ENCODE measurements around the gene MAPK11. TPM values are rescaled to one million over a fixed set of nuclear protein-coding genes. Genes with fewer than 3 reads are reported as not detected.

The MAPK11 gene
- total and polyA plus RNA-seq, 9 of the 15 experiments (the other 6 are each of a cell fraction or from before 2014, with no cell fraction given) = 0.06 to 14.6 (median 5.3) TPM

- TF ChIP-seq ZNF282 (CRISPR knock-in tag; IDR thresholded peaks at IDR 0.05) = no peak
- TF ChIP-seq SMARCA5 (IDR thresholded peaks at IDR 0.05) = no peak
- TF ChIP-seq GATA2 (CRISPR knock-in tag; IDR thresholded peaks at IDR 0.05) = no peak
- TF ChIP-seq ZNF436 (CRISPR knock-in tag; IDR thresholded peaks at IDR 0.05) = no peak
- TF ChIP-seq ZNF583 (CRISPR knock-in tag; IDR thresholded peaks at IDR 0.05) = no peak
- TF ChIP-seq POLR2AphosphoS2 (IDR thresholded peaks at IDR 0.05; ENCODE audit: low read length) = no peak
- peak; percentile 31; the same call in 1 of the 2 replicates for TF ChIP-seq RBFOX2 (IDR thresholded peaks at IDR 0.05; ENCODE audit: low read depth, low read length)
- TF ChIP-seq HDAC2 (IDR thresholded peaks at IDR 0.05) = no peak
- no peak for TF ChIP-seq U2AF2 (optimal IDR thresholded peaks at IDR 0.05; ENCODE audit: low read depth, low read length)
- TF ChIP-seq MXD1 (CRISPR knock-in tag; IDR thresholded peaks at IDR 0.05; ENCODE audit: borderline replicate concordance, poor library complexity, severe bottlenecking) = no peak
- no peak for TF ChIP-seq ZNF696 (CRISPR knock-in tag; conservative IDR thresholded peaks at IDR 0.05)
- no peak for TF ChIP-seq POLR2G (IDR thresholded peaks at IDR 0.05; ENCODE audit: low read depth, low read length)
- TF ChIP-seq ZNF165 (CRISPR knock-in tag; IDR thresholded peaks at IDR 0.05; ENCODE audit: borderline replicate concordance) = no peak
Measured at GRCh38 chr22:50252082-50253045, 17.8 kb downstream of the MAPK11 start (continued).

All from K562 (cell line).